GM12878 (cell line): ENCODE results near the gene ST7. TPM values are rescaled to one million over a fixed set of nuclear protein-coding genes. Genes with fewer than 3 reads are reported as not detected.

Experiments
- ATAC-seq: fragments of 200-7000 bp; cut with Tn5 transposase; 3 replicates; pipeline ENCODE4 v1.9.1; 2020; ENCODE audit warnings: mild to moderate bottlenecking, moderate library complexity
- BruUV-seq: library from RNA; stranded (reverse); fragments of 400-500 nt; replicated peaks from 2 replicates; lab custom pipeline; 2021; lab: Mats Ljungman, UMichigan
- CTCF ChIA-PET: fragments of 300-600 bp; sonication (Branson Sonifier 250); formaldehyde crosslinking; extraction: SDS; loops from one replicate; lab custom pipeline; 2021; ENCODE audit warnings: inconsistent platforms; lab: Yijun Ruan, JAX
- POLR2A ChIA-PET: fragments of 350-600 bp; formaldehyde crosslinking; extraction: SDS; loops from one replicate; lab custom pipeline; 2021; ENCODE audit warnings: inconsistent platforms; lab: Charles Lee
- RAD21 ChIA-PET: fragments of 300-600 bp; sonication (Branson Sonifier 250); formaldehyde crosslinking; loops from one replicate; lab custom pipeline; 2023; ENCODE audit warnings: antibody characterized with exemption; ENCODE audit not compliant: unreplicated experiment; lab: Charles Lee
- SMC1A ChIA-PET: fragments of 300-600 bp; sonication (Branson Sonifier 250); formaldehyde crosslinking; loops from one replicate; lab custom pipeline; 2023; ENCODE audit not compliant: unreplicated experiment, uncharacterized antibody; lab: Charles Lee
- DNase-seq: peaks from one replicate; pipeline ENCODE4 v3.0.0-alpha.2; 2011; ENCODE audit warnings: low read depth, low spot score
- FAIRE-seq: peaks from 3 replicates; lab custom pipeline; 2011; peaks lifted over from hg19 to GRCh38; lab: Jason Lieb, UNC
- H2AFZ ChIP-seq: 2 replicates; pipeline ENCODE4 v1.6.0; 2011; ENCODE audit warnings: low read depth, low read length, control low read depth; ENCODE audit not compliant: control insufficient read depth
- H3K27ac ChIP-seq: 2 replicates; pipeline ENCODE4 v1.5.1; 2011; ENCODE audit warnings: control low read depth; ENCODE audit not compliant: control insufficient read depth, insufficient read depth
- H3K27me3 ChIP-seq, 2 experiments: replicated peaks in 1 of 2; 2 replicates each; pipeline versions ENCODE4 v1.6.0 to v1.6.1; 2011; ENCODE audit warnings: low read length in 1 of 2; ENCODE audit not compliant: control insufficient read depth in 2 of 2, insufficient read depth in 2 of 2
- H3K36me3 ChIP-seq, 2 experiments: 2 replicates each; pipeline ENCODE4 v1.5.1; 2011; ENCODE audit warnings: low read length in 1 of 2; ENCODE audit not compliant: control insufficient read depth in 2 of 2, insufficient read depth in 2 of 2
- H3K4me1 ChIP-seq: 2 replicates; pipeline ENCODE4 v1.6.1; 2011; ENCODE audit warnings: mild to moderate bottlenecking, low read length, moderate library complexity, mixed read lengths; ENCODE audit not compliant: control insufficient read depth, insufficient read depth
- H3K4me2 ChIP-seq: 2 replicates; pipeline ENCODE4 v1.6.0; 2011; ENCODE audit warnings: control low read depth; ENCODE audit not compliant: control insufficient read depth, insufficient read depth
- H3K4me3 ChIP-seq: fragments of 200-600 bp; sonication (generic); 2 replicates; pipeline ENCODE4 v1.5.1; 2016
- H3K79me2 ChIP-seq: 2 replicates; pipeline ENCODE4 v1.6.0; 2011; ENCODE audit warnings: low read length; ENCODE audit not compliant: control insufficient read depth, insufficient read depth
- H3K9ac ChIP-seq: 2 replicates; pipeline ENCODE4 v1.8.0; 2011; ENCODE audit warnings: low read length, control low read depth, mixed read lengths; ENCODE audit not compliant: control insufficient read depth, insufficient read depth
- H3K9me3 ChIP-seq: replicated peaks from 3 replicates; pipeline ENCODE4 v1.5.1; 2011; ENCODE audit warnings: mild to moderate bottlenecking, low read length; ENCODE audit not compliant: control insufficient read depth, insufficient read depth
- H4K20me1 ChIP-seq: 2 replicates; pipeline ENCODE4 v1.6.0; 2011; ENCODE audit not compliant: control insufficient read depth, insufficient read depth
- CBX3 ChIP-seq: fragments of 200-600 bp; sonication (generic); IDR thresholded peaks from 2 replicates; pipeline ENCODE4 v1.6.1; 2016; ENCODE audit warnings: low read depth, borderline replicate concordance
- CREM ChIP-seq: IDR thresholded peaks from 2 replicates; pipeline ENCODE4 v1.6.1; 2014; ENCODE audit warnings: antibody characterized with exemption, low read depth
- EP300 ChIP-seq, 2 experiments: fragments of 150-350 bp in 1 of 2; IDR thresholded peaks; 2 replicates each; pipeline ENCODE4 v1.6.1; 2011 to 2012; ENCODE audit warnings: low read depth in 2 of 2, low read length in 2 of 2, borderline replicate concordance in 1 of 2, improper control_type of control experiment in 1 of 2, inconsistent platforms in 1 of 2; ENCODE audit not compliant: control insufficient read depth in 1 of 2
- FOXM1 ChIP-seq: IDR thresholded peaks from 2 replicates; pipeline ENCODE4 v1.6.1; 2012; ENCODE audit warnings: low read depth, mild to moderate bottlenecking, inconsistent platforms, low read length, moderate library complexity
- IKZF1 ChIP-seq: fragments of 450-650 bp; conservative IDR thresholded peaks from 2 replicates; pipeline ENCODE4 v1.6.1; 2017; ENCODE audit warnings: antibody characterized with exemption, mild to moderate bottlenecking
- IKZF2 ChIP-seq, 2 experiments: fragments of 450-650 bp; IDR thresholded peaks; 2 replicates each; pipeline ENCODE4 v1.6.1; 2017; ENCODE audit warnings: mild to moderate bottlenecking in 2 of 2, moderate library complexity in 2 of 2
- KDM1A ChIP-seq: fragments of 200-600 bp; sonication (generic); IDR thresholded peaks from 2 replicates; pipeline ENCODE4 v1.6.1; 2016; ENCODE audit warnings: borderline replicate concordance
- NFIC ChIP-seq: IDR thresholded peaks from 2 replicates; pipeline ENCODE4 v1.6.1; 2012; ENCODE audit warnings: low read depth, mild to moderate bottlenecking, inconsistent platforms, low read length, moderate library complexity
- RAD21 ChIP-seq: IDR thresholded peaks from 2 replicates; pipeline ENCODE4 v1.6.1; 2011; ENCODE audit warnings: mild to moderate bottlenecking, low read depth, low read length, moderate library complexity; ENCODE audit not compliant: insufficient read depth
- SMAD5 ChIP-seq: IDR thresholded peaks from 2 replicates; pipeline ENCODE4 v1.6.1; 2016; ENCODE audit warnings: antibody characterized with exemption, low read depth
- SMC3 ChIP-seq: IDR thresholded peaks from 2 replicates; pipeline ENCODE4 v1.6.1; 2011; ENCODE audit warnings: low read length, improper control_type of control experiment, borderline replicate concordance
- SPI1 ChIP-seq: IDR thresholded peaks from 2 replicates; pipeline ENCODE4 v1.6.1; 2011; ENCODE audit warnings: low read depth, mild to moderate bottlenecking, low read length, moderate library complexity, borderline replicate concordance; ENCODE audit not compliant: insufficient read depth
- SRF ChIP-seq, 2 experiments: IDR thresholded peaks; 2 replicates each; pipeline ENCODE4 v1.6.1; 2011; ENCODE audit warnings: low read depth in 2 of 2, low read length in 2 of 2, mild to moderate bottlenecking in 1 of 2, moderate library complexity in 1 of 2
- TAF1 ChIP-seq: IDR thresholded peaks from 2 replicates; pipeline ENCODE4 v1.6.1; 2011; ENCODE audit warnings: mild to moderate bottlenecking, low read depth, low read length, borderline replicate concordance
- WGBS: methylation state at CpG from one replicate; pipeline ENCODE4 v1.1.6; 2016; ENCODE audit warnings: low lambda C conversion rate; ENCODE audit not compliant: insufficient replicate concordance, insufficient coverage; ENCODE audit errors: missing lambda C conversion rate; 5-methylcytosine and 5-hydroxymethylcytosine counted together
- in situ Hi-C: fragments of 300-500 bp; cut with MboI; formaldehyde crosslinking; loops from 9 replicates; pipeline ENCODE4 v1.14.3; 2018; ENCODE audit warnings: mixed read lengths
- intact Hi-C: fragments of 100-400 bp; cut with micrococcal nuclease; formaldehyde crosslinking; loops from one replicate; pipeline ENCODE4 v1.14.2; 2022; ENCODE audit not compliant: unreplicated experiment
- polyA plus RNA-seq, 11 experiments: library from polyadenylated mRNA; depleted of rRNA in 4 of 11; unstranded in 6 of 11; stranded (reverse) in 5 of 11; fragments of >200 nt; fragmentation: Nextera tagmentation in 4 of 11; fragmentation: Illumina TruSeq in 1 of 11; extraction: Ambion mirVana in 4 of 11; extraction: Trizol in 1 of 11; gene quantifications; 1 replicate in 1 of 11; 2 replicates in 10 of 11; pipeline versions ENCODE4 v1.2.1 to v1.2.3, GENCODE V29; 2011 to 2016; ENCODE audit warnings: inconsistent platforms in 2 of 11, missing spikeins in 2 of 11, low read depth in 1 of 11
- total RNA-seq, 4 experiments: library from RNA; depleted of rRNA in 3 of 4; stranded (reverse); fragments of >200 nt in 3 of 4; fragmentation: Illumina TruSeq in 1 of 4; extraction: Trizol in 1 of 4; gene quantifications; 2 replicates each; pipeline versions ENCODE4 v1.2.1 to v1.2.3, GENCODE V29; 2013 to 2021
- TF ChIP-seq, protein P1 (sequence below): fragments of 450-650 bp; IDR thresholded peaks from 2 replicates; pipeline ENCODE4 v1.6.1; 2017; ENCODE audit warnings: antibody characterized with exemption, mild to moderate bottlenecking, moderate library complexity

Gene ST7
- total and polyA plus RNA-seq, 10 of the 15 experiments (the other 5 are each of a cell fraction or from before 2014, with no cell fraction given): 27.7 to 76.4 (median 53.6) TPM

DNA sequence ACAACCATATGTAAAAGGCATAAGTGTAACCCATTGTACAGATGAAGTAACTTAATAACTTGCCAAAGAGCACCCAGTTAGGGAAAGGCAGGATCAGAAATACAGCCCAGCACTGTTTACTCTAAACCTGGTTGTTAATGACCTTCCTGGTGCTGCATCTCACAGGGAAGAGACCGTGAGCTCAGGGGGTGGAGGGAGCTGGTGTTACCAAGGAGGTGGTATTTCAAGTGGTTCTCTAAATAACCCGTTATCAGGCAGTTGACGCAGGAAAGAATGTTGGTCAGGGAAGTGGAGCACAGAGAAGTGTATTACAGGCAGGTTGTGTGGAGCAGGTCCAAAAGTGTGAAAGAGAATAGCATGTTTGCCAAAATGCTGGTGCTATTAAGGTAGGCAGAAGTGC lies 4.4 kb upstream of the ST7 start:
- ChIA-PET RAD21 (no interaction called here), POLR2A (interaction anchor here (0.5 kb wide), 1 partner anchor 9 kb away, joined by 3 read pairs; no protein-coding TSS in a partner anchor), CTCF (interaction anchor here (1.0 to 1.4 kb wide), 2 partner anchors 35 to 178 kb away, joined by 3 to 4 read pairs; no protein-coding TSS in a partner anchor), SMC1A (interaction anchor here (1.1 to 1.8 kb wide), 2 partner anchors 9 to 173 kb away, joined by 5 to 8 read pairs; no protein-coding TSS in a partner anchor)
- DNase-seq (no peak), ATAC-seq (no peak), FAIRE-seq (no peak)
- BruUV-seq: no TSS peak
- no peaks in the 10 kb centered on the region for H4K20me1 ChIP-seq
- no peaks in the 10 kb centered on the region; a peak in 1 of 4 replicates for H3K27me3 ChIP-seq
- H3K9me3 ChIP-seq: no peaks in the 10 kb centered on the region
- H3K9ac ChIP-seq: no peak overlapping the region
- H2AFZ ChIP-seq: no peak overlapping the region
- no peak overlapping the region for H3K4me3 ChIP-seq
- H3K4me1 ChIP-seq: peaks cover 4% of the 10 kb centered on the region
- no peak overlapping the region for H3K4me2 ChIP-seq
- in situ Hi-C loops (no loop called here), intact Hi-C loops (loop anchor here (2.0 kb wide), 1 partner anchor 78 kb away; no protein-coding TSS in a partner anchor)
- WGBS: 88% methylated on average over 3 of the region's 3 CpGs
- no peak for TF ChIP-seq FOXM1
- TF ChIP-seq, protein P1, sequence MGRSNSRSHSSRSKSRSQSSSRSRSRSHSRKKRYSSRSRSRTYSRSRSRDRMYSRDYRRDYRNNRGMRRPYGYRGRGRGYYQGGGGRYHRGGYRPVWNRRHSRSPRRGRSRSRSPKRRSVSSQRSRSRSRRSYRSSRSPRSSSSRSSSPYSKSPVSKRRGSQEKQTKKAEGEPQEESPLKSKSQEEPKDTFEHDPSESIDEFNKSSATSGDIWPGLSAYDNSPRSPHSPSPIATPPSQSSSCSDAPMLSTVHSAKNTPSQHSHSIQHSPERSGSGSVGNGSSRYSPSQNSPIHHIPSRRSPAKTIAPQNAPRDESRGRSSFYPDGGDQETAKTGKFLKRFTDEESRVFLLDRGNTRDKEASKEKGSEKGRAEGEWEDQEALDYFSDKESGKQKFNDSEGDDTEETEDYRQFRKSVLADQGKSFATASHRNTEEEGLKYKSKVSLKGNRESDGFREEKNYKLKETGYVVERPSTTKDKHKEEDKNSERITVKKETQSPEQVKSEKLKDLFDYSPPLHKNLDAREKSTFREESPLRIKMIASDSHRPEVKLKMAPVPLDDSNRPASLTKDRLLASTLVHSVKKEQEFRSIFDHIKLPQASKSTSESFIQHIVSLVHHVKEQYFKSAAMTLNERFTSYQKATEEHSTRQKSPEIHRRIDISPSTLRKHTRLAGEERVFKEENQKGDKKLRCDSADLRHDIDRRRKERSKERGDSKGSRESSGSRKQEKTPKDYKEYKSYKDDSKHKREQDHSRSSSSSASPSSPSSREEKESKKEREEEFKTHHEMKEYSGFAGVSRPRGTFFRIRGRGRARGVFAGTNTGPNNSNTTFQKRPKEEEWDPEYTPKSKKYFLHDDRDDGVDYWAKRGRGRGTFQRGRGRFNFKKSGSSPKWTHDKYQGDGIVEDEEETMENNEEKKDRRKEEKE: no peak
- no peak for TF ChIP-seq TAF1
- TF ChIP-seq EP300 (IDR thresholded peaks at IDR 0.05; ENCODE audit: borderline replicate concordance in 1 of 2, control insufficient read depth in 1 of 2, low read depth in 2 of 2, low read length in 2 of 2): no peak
- no peak for TF ChIP-seq KDM1A
- no peak for TF ChIP-seq CREM
- no peak for TF ChIP-seq NFIC
- no peak for TF ChIP-seq CBX3
- TF ChIP-seq IKZF1: no peak
- no peak for TF ChIP-seq SPI1
- no peak for TF ChIP-seq SMAD5
- no peak for TF ChIP-seq RAD21
- no peak for TF ChIP-seq IKZF2 (IDR thresholded peaks at IDR 0.05)
- no peak for TF ChIP-seq SMC3
- TF ChIP-seq SRF (IDR thresholded peaks at IDR 0.05; ENCODE audit: low read depth in 2 of 2, low read length in 2 of 2): no peak
- no peak overlapping the region for H3K27ac ChIP-seq
- H3K36me3 ChIP-seq: no peaks in the 10 kb centered on the region
- peaks cover 8% of the 10 kb centered on the region for H3K79me2 ChIP-seq
